ENCODE results near the gene APMAP. TPM values are rescaled to one million over a fixed set of nuclear protein-coding genes. Genes with fewer than 3 reads are reported as not detected.

The APMAP gene
- total RNA-seq, 1 donor from 2014 or later = 76.3 TPM

DNA sequence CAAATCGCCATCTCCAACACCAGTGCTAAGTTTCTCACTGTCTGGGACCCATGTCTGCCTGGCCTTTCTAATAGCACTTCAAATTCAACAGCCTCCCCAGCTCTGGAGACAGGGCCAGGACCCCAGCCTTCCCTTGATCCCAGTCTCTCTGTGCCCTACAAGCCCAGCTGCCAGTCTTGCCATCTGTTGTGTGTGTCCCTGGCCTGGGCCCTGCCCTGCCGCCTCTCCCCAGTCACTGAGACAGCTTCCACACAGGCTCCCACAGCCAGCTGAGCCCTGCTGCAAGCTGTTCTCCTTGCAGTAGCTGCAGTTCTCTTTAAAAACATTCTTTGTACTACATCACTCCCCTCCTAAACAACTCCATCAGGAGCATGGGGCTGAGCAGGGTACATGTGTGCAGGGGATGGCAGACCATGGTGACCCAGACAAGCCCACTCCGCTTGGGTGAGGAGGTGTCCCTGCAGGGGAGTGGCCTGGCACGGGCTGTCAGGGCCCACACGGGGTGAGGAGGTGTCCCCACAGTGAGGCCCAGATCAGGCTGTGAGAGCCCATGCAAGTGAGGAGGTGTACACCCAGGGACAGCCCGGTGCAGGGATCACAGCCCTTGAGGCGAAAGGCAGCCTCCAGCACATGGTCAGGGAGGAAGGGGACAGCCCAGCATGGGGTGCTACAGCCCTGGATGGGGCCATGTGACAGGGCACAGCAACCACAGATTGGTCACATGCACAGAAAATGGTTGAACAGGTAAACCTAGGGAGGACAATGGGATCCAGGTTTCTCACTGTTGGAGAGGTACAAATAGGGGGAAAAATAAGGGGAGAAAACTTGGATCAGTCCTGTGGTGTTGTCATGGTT lies 27.3 kb downstream of the APMAP start:
- Mint-ChIP-seq H3K27ac (ENCODE audit: unreplicated experiment) (no peak overlapping the region), H3K27me3 (ENCODE audit: unreplicated experiment) (no peaks in the 10 kb centered on the region), H3K9me3 (ENCODE audit: unreplicated experiment) (no peaks in the 10 kb centered on the region), H3K36me3 (ENCODE audit: unreplicated experiment) (peaks cover 52% of the 10 kb centered on the region), H3K4me1 (ENCODE audit: unreplicated experiment) (no peaks in the 10 kb centered on the region), H3K4me3 (ENCODE audit: unreplicated experiment) (no peak overlapping the region)
- peak; percentile 82 for DNase-seq (ENCODE audit: extremely low spot score, unreplicated experiment)
- TF ChIP-seq CTCF (IDR thresholded peaks at IDR 0.05) = no peak

DNA sequence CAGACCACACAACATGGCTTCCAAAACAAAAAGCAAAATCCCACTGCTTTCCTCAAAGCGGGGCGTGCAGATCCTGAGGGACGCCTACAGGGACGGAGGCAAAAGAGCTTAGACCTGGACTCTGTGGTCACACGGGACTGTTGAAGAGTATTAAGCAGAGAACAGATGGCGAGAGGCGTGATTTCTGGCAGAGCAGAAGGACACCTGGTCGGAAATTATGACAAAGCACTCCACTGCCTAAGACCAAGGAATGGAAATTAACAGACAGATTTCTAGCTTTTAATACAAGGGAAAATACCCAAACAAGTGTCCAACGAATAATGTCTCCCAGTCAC lies 28.1 kb downstream of the APMAP start:
- Mint-ChIP-seq H3K27ac (ENCODE audit: unreplicated experiment) (no peak overlapping the region), H3K27me3 (ENCODE audit: unreplicated experiment) (no peaks in the 10 kb centered on the region), H3K4me3 (ENCODE audit: unreplicated experiment) (no peak overlapping the region), H3K4me1 (ENCODE audit: unreplicated experiment) (no peaks in the 10 kb centered on the region), H3K36me3 (ENCODE audit: unreplicated experiment) (peaks cover 47% of the 10 kb centered on the region), H3K9me3 (ENCODE audit: unreplicated experiment) (no peaks in the 10 kb centered on the region)
- no peak for DNase-seq (ENCODE audit: extremely low spot score, unreplicated experiment)
- no peak for TF ChIP-seq CTCF (IDR thresholded peaks at IDR 0.05)

GRCh38 chr20:24963672-24964505 lies 28.7 kb downstream of the APMAP start:
- H3K27me3 Mint-ChIP-seq (ENCODE audit: unreplicated experiment) = no peaks in the 10 kb centered on the region
- no peak for TF ChIP-seq CTCF (IDR thresholded peaks at IDR 0.05)
- peak; percentile 77 for DNase-seq (ENCODE audit: extremely low spot score, unreplicated experiment)
- no peak overlapping the region for H3K27ac Mint-ChIP-seq (ENCODE audit: unreplicated experiment)
- peaks cover 41% of the 10 kb centered on the region for H3K36me3 Mint-ChIP-seq (ENCODE audit: unreplicated experiment)
- no peaks in the 10 kb centered on the region for H3K9me3 Mint-ChIP-seq (ENCODE audit: unreplicated experiment)
- no peaks in the 10 kb centered on the region for H3K4me1 Mint-ChIP-seq (ENCODE audit: unreplicated experiment)
- no peak overlapping the region for H3K4me3 Mint-ChIP-seq (ENCODE audit: unreplicated experiment)

DNA sequence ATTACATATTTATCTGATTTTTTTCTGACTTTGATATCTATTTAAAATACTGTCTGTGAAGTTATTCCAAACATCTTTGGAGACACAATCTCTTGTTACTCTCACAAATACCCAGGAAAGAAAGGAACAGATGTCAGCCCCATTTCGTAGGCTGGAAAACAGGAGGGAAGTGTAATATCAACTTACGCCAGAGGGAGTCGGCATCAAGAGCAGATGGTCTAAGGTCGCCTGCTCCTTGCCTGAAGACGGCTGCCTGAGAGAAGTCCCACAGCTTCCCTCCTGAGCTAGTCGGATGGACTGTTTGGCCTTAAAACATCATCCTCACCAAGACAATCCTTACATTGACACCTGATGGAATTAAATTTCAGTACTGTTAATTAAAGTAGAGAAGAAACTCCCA lies 30.0 kb downstream of the APMAP start:
- Mint-ChIP-seq H3K36me3 (ENCODE audit: unreplicated experiment) (peaks cover 27% of the 10 kb centered on the region), H3K4me1 (ENCODE audit: unreplicated experiment) (no peaks in the 10 kb centered on the region), H3K9me3 (ENCODE audit: unreplicated experiment) (no peaks in the 10 kb centered on the region), H3K4me3 (ENCODE audit: unreplicated experiment) (no peak overlapping the region), H3K27me3 (ENCODE audit: unreplicated experiment) (no peaks in the 10 kb centered on the region), H3K27ac (ENCODE audit: unreplicated experiment) (no peak overlapping the region)
- DNase-seq (ENCODE audit: extremely low spot score, unreplicated experiment) = no peak
- TF ChIP-seq CTCF (IDR thresholded peaks at IDR 0.05) = no peak

DNA sequence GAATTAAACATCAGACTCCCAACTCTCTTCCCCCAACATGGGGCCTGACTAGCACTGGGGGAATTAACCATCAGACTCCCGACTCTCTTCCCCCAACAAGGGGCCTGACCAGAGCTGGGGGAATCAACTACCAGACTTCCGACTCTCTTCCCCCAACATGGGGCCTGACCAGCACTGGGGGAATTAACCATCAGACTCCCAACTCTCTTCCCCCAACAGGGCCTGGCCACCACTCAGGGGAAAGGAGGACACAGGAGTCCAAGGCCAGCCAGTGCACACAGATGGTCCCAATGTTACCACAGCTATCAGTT lies 30.4 kb downstream of the APMAP start:
- DNase-seq (ENCODE audit: extremely low spot score, unreplicated experiment) = no peak
- TF ChIP-seq CTCF (IDR thresholded peaks at IDR 0.05) = no peak
- Mint-ChIP-seq H3K9me3 (ENCODE audit: unreplicated experiment) (no peaks in the 10 kb centered on the region), H3K27ac (ENCODE audit: unreplicated experiment) (no peak overlapping the region), H3K36me3 (ENCODE audit: unreplicated experiment) (peaks cover 24% of the 10 kb centered on the region), H3K4me3 (ENCODE audit: unreplicated experiment) (no peak overlapping the region), H3K4me1 (ENCODE audit: unreplicated experiment) (no peaks in the 10 kb centered on the region), H3K27me3 (ENCODE audit: unreplicated experiment) (no peaks in the 10 kb centered on the region)

All from osteocyte (in vitro differentiated cells).